ENCODE results near the gene PHLDB1. TPM values are rescaled to one million over a fixed set of nuclear protein-coding genes. Genes with fewer than 3 reads are reported as not detected.
"Not testable (repeated sequence)": the region's sequence is repeated elsewhere in the genome, so short reads cannot be mapped to it uniquely, and the experiment has no call there.

Gene PHLDB1
- total RNA-seq: 10 to 100 TPM; 37.5 to 96.4 (median 49.1) TPM

- Histone ChIP-seq H3K4me3 (peak within 1 kb of the TSS; percentile 9 to 31 (median 26)), H3K4me1 (replicated peaks in 1 of 2) (peaks cover 29 to 57% of the 10 kb centered on the region in 2 donors), H3K27ac (no peak within 1 kb of the TSS)
- 0 to 20% methylated on average over 1 to 3 of the region's 72 CpGs; no CpG with 5 or more reads in 8 of the 10 experiments for WGBS, 10 experiments
- in situ Hi-C loops (cut with MboI; ENCODE audit: low pct_unique_long_range_greater_than_20kb in 2 of 9, low sequenced_read_pairs in 9 of 9, unreplicated experiment in 9 of 9): no loop called here
- peak; percentile 5 to 62 (median 29) for ATAC-seq (replicated peaks in 6 of 8)
Observed at GRCh38 chr11:118607401-118608359, at the start of gene PHLDB1. TSS of gene PHLDB1 (plus strand) at chr11:118607615. CDS start at chr11:118613837, 6,222 bp downstream.

GRCh38 chr11:118560806-118561205 lies 46.6 kb upstream of the PHLDB1 start:
- ATAC-seq (replicated peaks in 6 of 8): no peak
- whole genome bisulfite sequencing, 10 experiments: 69 to 100% (median 80%) methylated on average over 1 to 4 of the region's 4 CpGs; no CpG with 5 or more reads in 3 of the 10 experiments
- H3K27ac ChIP-seq: no peak overlapping the region
- peaks cover 2 to 6% of the 10 kb centered on the region in 2 donors for H3K4me1 ChIP-seq (replicated peaks in 1 of 2)
- H3K4me3 ChIP-seq: no peak overlapping the region
- in situ Hi-C loops (cut with MboI; ENCODE audit: low pct_unique_long_range_greater_than_20kb in 2 of 9, low sequenced_read_pairs in 9 of 9, unreplicated experiment in 9 of 9): no loop called here

GRCh38 chr11:118565051-118565450 lies 42.4 kb upstream of the PHLDB1 start:
- in situ Hi-C loops (cut with MboI; ENCODE audit: low pct_unique_long_range_greater_than_20kb in 2 of 9, low sequenced_read_pairs in 9 of 9, unreplicated experiment in 9 of 9): no loop called here
- H3K4me1 ChIP-seq (replicated peaks in 1 of 2): peaks cover 2 to 6% of the 10 kb centered on the region in 2 donors
- peak in 1 of 8 experiments; percentile 3 for ATAC-seq (replicated peaks in 6 of 8)
- no peak overlapping the region for H3K27ac ChIP-seq
- H3K4me3 ChIP-seq: peak overlapping the region in 4 of 5 donors; percentile 39 to 48 (median 45)
- 10 to 90% (median 63%) methylated on average over 1 to 4 of the region's 5 CpGs; no CpG with 5 or more reads in 6 of the 10 experiments for WGBS, 10 experiments

GRCh38 chr11:118569670-118570069 lies 37.7 kb upstream of the PHLDB1 start:
- in situ Hi-C loops (cut with MboI; ENCODE audit: low pct_unique_long_range_greater_than_20kb in 2 of 9, low sequenced_read_pairs in 9 of 9, unreplicated experiment in 9 of 9): no loop called here
- H3K4me3 ChIP-seq: no peak overlapping the region
- no peak for ATAC-seq (replicated peaks in 6 of 8)
- peaks cover 6 to 23% of the 10 kb centered on the region in 2 donors for H3K4me1 ChIP-seq (replicated peaks in 1 of 2)
- no peak overlapping the region for H3K27ac ChIP-seq
- 43 to 100% (median 83%) methylated on average over 1 to 2 of the region's 2 CpGs; no CpG with 5 or more reads in 5 of the 10 experiments for WGBS, 10 experiments

GRCh38 chr11:118570787-118571186 lies 36.6 kb upstream of the PHLDB1 start:
- ATAC-seq (replicated peaks in 6 of 8): no peak
- Histone ChIP-seq H3K4me1 (replicated peaks in 1 of 2) (peaks cover 8 to 24% of the 10 kb centered on the region in 2 donors), H3K27ac (no peak overlapping the region), H3K4me3 (no peak overlapping the region)
- in situ Hi-C loops (cut with MboI; ENCODE audit: low pct_unique_long_range_greater_than_20kb in 2 of 9, low sequenced_read_pairs in 9 of 9, unreplicated experiment in 9 of 9): no loop called here
- WGBS, 10 experiments: 82 to 100% (median 100%) methylated on average over 1 of the region's 1 CpG

- 13 to 89% (median 32%) methylated on average over 1 to 13 of the region's 15 CpGs; no CpG with 5 or more reads in 4 of the 10 experiments for WGBS, 10 experiments
- H3K4me1 ChIP-seq (replicated peaks in 1 of 2): peaks cover 8 to 27% of the 10 kb centered on the region in 2 donors
- peak overlapping the region; percentile 96 to 100 (median 97) for H3K4me3 ChIP-seq
- ATAC-seq (replicated peaks in 6 of 8): peak in 2 of 8 experiments; percentile 27 to 41
- in situ Hi-C loops (cut with MboI; ENCODE audit: low pct_unique_long_range_greater_than_20kb in 2 of 9, low sequenced_read_pairs in 9 of 9, unreplicated experiment in 9 of 9): not testable (repeated sequence)
- peak overlapping the region; percentile 100 for H3K27ac ChIP-seq
Observed at GRCh38 chr11:118571701-118572060, 35.7 kb upstream of the PHLDB1 start.

- whole genome bisulfite sequencing, 10 experiments: 0 to 4% (median 0%) methylated on average over 1 to 11 of the region's 55 CpGs; no CpG with 5 or more reads in 4 of the 10 experiments
- ATAC-seq (replicated peaks in 6 of 8): peak; percentile 68 to 89 (median 86)
- in situ Hi-C loops (cut with MboI; ENCODE audit: low pct_unique_long_range_greater_than_20kb in 2 of 9, low sequenced_read_pairs in 9 of 9, unreplicated experiment in 9 of 9): no loop called here
- peak within 1 kb of the TSS; percentile 100 for H3K27ac ChIP-seq
- peak within 1 kb of the TSS; percentile 96 to 100 (median 97) for H3K4me3 ChIP-seq
- peaks cover 8 to 27% of the 10 kb centered on the region in 2 donors for H3K4me1 ChIP-seq (replicated peaks in 1 of 2)
Observed at GRCh38 chr11:118572061-118572980, 35.1 kb upstream of the PHLDB1 start, which contains the start of gene ARCN1. TSS of gene ARCN1 (plus strand) at chr11:118572409. CDS start at chr11:118572548, 139 bp downstream.

- Histone ChIP-seq H3K27ac (peak overlapping the region; percentile 100), H3K4me1 (replicated peaks in 1 of 2) (peaks cover 8 to 27% of the 10 kb centered on the region in 2 donors), H3K4me3 (peak overlapping the region; percentile 96 to 100 (median 97))
- 0 to 20% (median 0%) methylated on average over 1 to 9 of the region's 10 CpGs; no CpG with 5 or more reads in 1 of the 10 experiments for WGBS, 10 experiments
- peak; percentile 7 to 26 (median 16) for ATAC-seq (replicated peaks in 6 of 8)
- in situ Hi-C loops (cut with MboI; ENCODE audit: low pct_unique_long_range_greater_than_20kb in 2 of 9, low sequenced_read_pairs in 9 of 9, unreplicated experiment in 9 of 9): no loop called here
Observed at GRCh38 chr11:118572981-118573550, 34.3 kb upstream of the PHLDB1 start.

DNA sequence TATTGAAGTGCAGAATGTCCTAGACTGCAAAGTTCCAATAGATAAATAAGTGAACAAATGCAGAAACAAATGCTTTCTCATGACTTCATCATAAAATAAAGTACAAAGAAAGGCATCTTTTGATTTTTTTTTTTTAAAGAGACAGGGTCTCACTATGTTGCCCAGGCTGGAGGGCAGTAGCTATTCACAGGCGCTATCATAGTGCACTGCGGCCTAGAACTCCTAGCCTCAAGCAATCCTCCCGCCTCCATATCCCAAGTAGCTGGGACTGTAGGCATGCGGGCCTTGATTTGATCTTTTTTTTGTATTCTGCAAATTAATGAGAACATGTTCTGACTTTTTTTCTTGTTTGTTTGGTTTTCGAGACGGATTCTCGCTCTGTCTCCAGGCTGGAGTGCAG lies 32.8 kb upstream of the PHLDB1 start:
- Histone ChIP-seq H3K4me1 (replicated peaks in 1 of 2) (peaks cover 8 to 27% of the 10 kb centered on the region in 2 donors), H3K27ac (no peak overlapping the region), H3K4me3 (no peak overlapping the region)
- in situ Hi-C loops (cut with MboI; ENCODE audit: low pct_unique_long_range_greater_than_20kb in 2 of 9, low sequenced_read_pairs in 9 of 9, unreplicated experiment in 9 of 9): no loop called here
- WGBS, 10 experiments: 20 to 100% (median 72%) methylated on average over 1 to 6 of the region's 7 CpGs; no CpG with 5 or more reads in 2 of the 10 experiments
- no peak for ATAC-seq (replicated peaks in 6 of 8)

GRCh38 chr11:118577995-118578394 lies 29.4 kb upstream of the PHLDB1 start:
- H3K4me3 ChIP-seq; ATAC-seq (replicated peaks in 6 of 8); H3K27ac ChIP-seq; in situ Hi-C loops (cut with MboI; ENCODE audit: low pct_unique_long_range_greater_than_20kb in 2 of 9, low sequenced_read_pairs in 9 of 9, unreplicated experiment in 9 of 9): not testable (repeated sequence)
- peaks cover 5 to 22% of the 10 kb centered on the region in 2 donors for H3K4me1 ChIP-seq (replicated peaks in 1 of 2)

- WGBS, 10 experiments: 43 to 100% (median 76%) methylated on average over 2 to 5 of the region's 6 CpGs; no CpG with 5 or more reads in 1 of the 10 experiments
Observed at GRCh38 chr11:118581057-118581456, 26.4 kb upstream of the PHLDB1 start.

GRCh38 chr11:118587952-118588351 lies 19.5 kb upstream of the PHLDB1 start:
- in situ Hi-C loops (cut with MboI; ENCODE audit: low pct_unique_long_range_greater_than_20kb in 2 of 9, low sequenced_read_pairs in 9 of 9, unreplicated experiment in 9 of 9): no loop called here
- ATAC-seq (replicated peaks in 6 of 8): no peak
- H3K4me3 ChIP-seq: no peak overlapping the region
- H3K27ac ChIP-seq: no peak overlapping the region
- H3K4me1 ChIP-seq (replicated peaks in 1 of 2): no peaks in the 10 kb centered on the region
- 80 to 100% (median 89%) methylated on average over 1 of the region's 1 CpG; no CpG with 5 or more reads in 7 of the 10 experiments for WGBS, 10 experiments

More at GRCh38 chr11:118581057-118581456, 26.4 kb upstream of the PHLDB1 start:
- Histone ChIP-seq H3K4me1 (replicated peaks in 1 of 2) (peaks cover 0 to under 1% of the 10 kb centered on the region in 2 donors), H3K4me3 (no peak overlapping the region), H3K27ac (no peak overlapping the region)
- ATAC-seq (replicated peaks in 6 of 8): no peak
- in situ Hi-C loops (cut with MboI; ENCODE audit: low pct_unique_long_range_greater_than_20kb in 2 of 9, low sequenced_read_pairs in 9 of 9, unreplicated experiment in 9 of 9): no loop called here
